AG04450 (cell line): ENCODE measurements around the gene RBMX. TPM values are rescaled to one million over a fixed set of nuclear protein-coding genes. Genes with fewer than 3 reads are reported as not detected.
"Not testable (repeated sequence)": the region's sequence is repeated elsewhere in the genome, so short reads cannot be mapped to it uniquely, and the experiment has no call there.

Experiments
- CTCF ChIA-PET: fragments of 300-600, 350-600 bp; formaldehyde crosslinking; extraction: SDS; loops from one replicate; lab custom pipeline; 2022; ENCODE audit warnings: antibody characterized with exemption, inconsistent platforms; lab: Charles Lee
- POLR2A ChIA-PET: fragments of 350-600 bp; formaldehyde crosslinking; extraction: SDS; loops from one replicate; lab custom pipeline; 2021; ENCODE audit warnings: antibody characterized with exemption, inconsistent platforms; lab: Yijun Ruan, JAX
- DNase-seq: peaks from one replicate; pipeline ENCODE4 v3.0.0-alpha.2; 2011; ENCODE audit warnings: low read depth, low spot score
- H3K27ac ChIP-seq: one replicate; pipeline ENCODE4 v1.5.1; 2012; ENCODE audit warnings: low read depth, low read length, control low read depth
- H3K27me3 ChIP-seq: one replicate; pipeline ENCODE4 v1.6.0; 2012; ENCODE audit warnings: low read length; ENCODE audit not compliant: control insufficient read depth, insufficient read depth
- H3K4me3 ChIP-seq: 2 replicates; pipeline ENCODE4 v1.5.1; 2011; ENCODE audit warnings: mild to moderate bottlenecking, low read depth, low read length, control low read depth
- H3K9me3 ChIP-seq: 2 replicates; pipeline ENCODE4 v1.5.1; 2012; ENCODE audit warnings: low read length; ENCODE audit not compliant: control insufficient read depth, insufficient read depth
- polyA plus RNA-seq: library from polyadenylated mRNA; depleted of rRNA; stranded (reverse); fragments of >200 nt; gene quantifications from 2 replicates; pipeline ENCODE4 v1.2.3, GENCODE V29; 2011
- TF ChIP-seq, protein P1 (sequence below): IDR thresholded peaks from 2 replicates; pipeline ENCODE4 v1.5.1; 2011; ENCODE audit warnings: low read depth, low read length, control low read depth, inconsistent platforms

The RBMX gene
- polyA plus RNA-seq, 1 experiment = 183 TPM

DNA sequence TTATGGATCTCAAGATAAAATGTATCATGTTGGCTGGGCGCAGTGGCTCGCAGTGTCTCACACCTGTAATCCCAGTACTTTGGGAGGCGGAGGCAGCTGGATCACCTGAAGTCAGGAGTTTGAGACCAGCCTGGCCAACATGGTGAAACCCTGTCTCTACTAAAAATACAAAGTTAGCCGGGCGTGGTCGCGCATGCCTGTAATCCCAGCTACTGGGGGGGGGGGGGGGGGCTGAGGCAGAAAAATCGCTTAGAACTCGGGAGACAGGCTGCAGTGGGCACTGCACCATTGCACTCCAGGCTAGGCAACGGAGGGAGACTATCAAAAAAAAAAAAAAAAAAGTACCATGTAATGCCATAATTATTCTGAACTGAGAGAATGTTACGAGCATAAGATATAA is 2.1 kb downstream of the RBMX start:
- DNase-seq = no peak
- H3K27me3 ChIP-seq = no peaks in the 10 kb centered on the region
- CTCF ChIA-PET = no interaction called here
- POLR2A ChIA-PET = interaction anchor here (0.7 kb wide), 1 partner anchor 138 kb away, joined by 9 read pairs; no protein-coding TSS in a partner anchor
- TF ChIP-seq, protein P1, sequence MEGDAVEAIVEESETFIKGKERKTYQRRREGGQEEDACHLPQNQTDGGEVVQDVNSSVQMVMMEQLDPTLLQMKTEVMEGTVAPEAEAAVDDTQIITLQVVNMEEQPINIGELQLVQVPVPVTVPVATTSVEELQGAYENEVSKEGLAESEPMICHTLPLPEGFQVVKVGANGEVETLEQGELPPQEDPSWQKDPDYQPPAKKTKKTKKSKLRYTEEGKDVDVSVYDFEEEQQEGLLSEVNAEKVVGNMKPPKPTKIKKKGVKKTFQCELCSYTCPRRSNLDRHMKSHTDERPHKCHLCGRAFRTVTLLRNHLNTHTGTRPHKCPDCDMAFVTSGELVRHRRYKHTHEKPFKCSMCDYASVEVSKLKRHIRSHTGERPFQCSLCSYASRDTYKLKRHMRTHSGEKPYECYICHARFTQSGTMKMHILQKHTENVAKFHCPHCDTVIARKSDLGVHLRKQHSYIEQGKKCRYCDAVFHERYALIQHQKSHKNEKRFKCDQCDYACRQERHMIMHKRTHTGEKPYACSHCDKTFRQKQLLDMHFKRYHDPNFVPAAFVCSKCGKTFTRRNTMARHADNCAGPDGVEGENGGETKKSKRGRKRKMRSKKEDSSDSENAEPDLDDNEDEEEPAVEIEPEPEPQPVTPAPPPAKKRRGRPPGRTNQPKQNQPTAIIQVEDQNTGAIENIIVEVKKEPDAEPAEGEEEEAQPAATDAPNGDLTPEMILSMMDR = no peak
- H3K4me3 ChIP-seq = peak overlapping the region; percentile 82
- no peaks in the 10 kb centered on the region for H3K9me3 ChIP-seq
- H3K27ac ChIP-seq = no peak overlapping the region

DNA sequence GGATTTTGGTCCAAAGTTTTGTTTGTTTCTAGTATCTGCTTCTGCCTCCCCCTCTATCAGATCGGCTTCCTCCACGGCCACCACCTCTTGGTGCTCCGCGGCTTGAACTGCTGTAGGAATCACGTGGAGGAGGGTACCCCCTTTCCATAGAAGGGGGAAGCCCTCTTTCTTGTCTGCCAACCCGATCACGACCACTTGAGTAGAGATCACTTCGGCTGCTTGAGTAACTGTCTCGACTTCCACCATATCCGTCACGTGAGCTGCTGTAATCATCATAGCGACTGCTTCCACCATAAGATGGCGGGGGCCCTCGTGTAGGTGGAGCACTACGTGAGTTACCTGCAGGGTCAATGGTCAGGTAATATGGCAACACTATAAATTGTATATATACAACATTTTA is 6.4 kb downstream of the RBMX start:
- POLR2A ChIA-PET, H3K4me3 ChIP-seq, CTCF ChIA-PET, DNase-seq, H3K27ac ChIP-seq, H3K27me3 ChIP-seq, H3K9me3 ChIP-seq: not testable (repeated sequence)

DNA sequence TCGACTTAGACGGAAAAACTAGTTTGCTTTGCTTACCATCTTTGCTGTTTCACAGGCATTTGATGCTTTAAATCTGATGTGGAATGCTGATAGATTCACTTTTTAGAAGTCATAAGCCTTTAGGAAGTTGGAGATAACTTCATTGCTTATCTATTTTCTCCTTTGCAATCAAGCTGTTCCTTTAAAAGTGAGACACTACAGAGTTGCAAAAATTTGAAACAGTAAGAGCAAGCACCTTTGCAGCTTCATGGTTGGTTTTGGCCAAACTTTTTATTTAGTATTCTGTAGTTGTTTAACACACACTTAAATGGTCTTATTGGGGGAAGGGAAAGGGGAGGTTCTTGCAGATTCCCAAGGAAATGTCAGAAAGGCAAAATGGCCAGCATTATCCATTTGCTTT is 7.3 kb downstream of the RBMX start:
- DNase-seq, H3K27me3 ChIP-seq, CTCF ChIA-PET, H3K4me3 ChIP-seq, H3K27ac ChIP-seq, H3K9me3 ChIP-seq, POLR2A ChIA-PET: not testable (repeated sequence)

DNA sequence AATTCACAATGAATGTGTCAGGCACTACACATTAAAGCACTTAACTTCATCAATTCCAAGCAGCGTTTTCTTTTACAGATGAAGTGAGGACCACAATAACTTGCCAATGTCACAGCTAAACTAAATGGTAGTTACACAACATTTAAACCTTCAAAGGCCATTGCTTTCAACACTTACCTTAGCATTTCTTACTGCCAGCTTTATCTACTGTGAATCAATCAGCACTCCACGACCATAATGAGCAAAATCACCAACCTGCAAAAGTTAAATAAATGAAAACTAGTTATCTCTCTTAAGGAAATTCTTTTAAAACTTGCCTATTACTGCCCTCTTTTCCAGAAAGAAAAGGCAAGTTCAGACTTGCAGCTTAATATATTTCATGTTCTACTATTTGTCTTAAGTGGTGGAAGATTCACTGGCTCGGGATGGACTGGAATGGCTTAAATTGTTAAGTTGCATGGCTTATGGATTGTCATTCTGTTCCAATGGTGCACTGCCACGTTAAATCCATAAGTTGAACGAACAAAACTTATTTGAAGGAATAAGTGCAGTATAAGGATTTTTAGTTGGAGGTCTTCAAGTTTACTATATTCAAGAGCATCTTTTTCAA is 8.3 kb downstream of the RBMX start:
- ChIA-PET CTCF (interaction anchor here (1.3 kb wide), 1 partner anchor 53 kb away, joined by 4 read pairs; no protein-coding TSS in a partner anchor), POLR2A (interaction anchor here (1.2 kb wide), 1 partner anchor 8 kb away, joined by 6 read pairs; the partner anchor contains the start of gene RBMX)
- no peak overlapping the region for H3K4me3 ChIP-seq
- no peaks in the 10 kb centered on the region for H3K27me3 ChIP-seq
- no peak overlapping the region for H3K27ac ChIP-seq
- TF ChIP-seq, protein P1 = no peak
- no peak for DNase-seq
- no peaks in the 10 kb centered on the region for H3K9me3 ChIP-seq

DNA sequence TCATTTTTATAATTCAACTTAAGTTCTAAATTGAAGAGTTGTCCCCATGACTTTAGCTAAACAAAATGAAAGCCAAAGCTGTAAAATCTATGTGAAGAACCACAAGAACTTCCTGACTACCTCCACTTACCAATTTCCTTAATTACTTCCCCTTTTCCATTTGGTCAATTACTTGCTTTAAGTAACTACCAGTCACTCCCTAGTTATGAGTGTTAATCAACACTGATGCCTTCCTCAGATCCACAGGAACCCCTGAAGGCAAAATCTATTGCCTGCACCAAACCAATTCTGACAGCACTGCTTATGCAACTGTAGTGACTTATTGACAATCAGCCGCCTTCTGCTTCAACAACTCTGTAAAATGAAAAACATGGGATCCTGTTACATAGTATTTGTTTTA is 10.5 kb downstream of the RBMX start:
- CTCF ChIA-PET = no interaction called here
- Histone ChIP-seq H3K9me3 (no peaks in the 10 kb centered on the region), H3K4me3 (no peak overlapping the region), H3K27ac (no peak overlapping the region), H3K27me3 (no peaks in the 10 kb centered on the region)
- POLR2A ChIA-PET = interaction anchor here (1.5 kb wide), 1 partner anchor 10 kb away, joined by 6 read pairs; the partner anchor contains the start of gene RBMX
- TF ChIP-seq, protein P1 = no peak
- no peak for DNase-seq

DNA sequence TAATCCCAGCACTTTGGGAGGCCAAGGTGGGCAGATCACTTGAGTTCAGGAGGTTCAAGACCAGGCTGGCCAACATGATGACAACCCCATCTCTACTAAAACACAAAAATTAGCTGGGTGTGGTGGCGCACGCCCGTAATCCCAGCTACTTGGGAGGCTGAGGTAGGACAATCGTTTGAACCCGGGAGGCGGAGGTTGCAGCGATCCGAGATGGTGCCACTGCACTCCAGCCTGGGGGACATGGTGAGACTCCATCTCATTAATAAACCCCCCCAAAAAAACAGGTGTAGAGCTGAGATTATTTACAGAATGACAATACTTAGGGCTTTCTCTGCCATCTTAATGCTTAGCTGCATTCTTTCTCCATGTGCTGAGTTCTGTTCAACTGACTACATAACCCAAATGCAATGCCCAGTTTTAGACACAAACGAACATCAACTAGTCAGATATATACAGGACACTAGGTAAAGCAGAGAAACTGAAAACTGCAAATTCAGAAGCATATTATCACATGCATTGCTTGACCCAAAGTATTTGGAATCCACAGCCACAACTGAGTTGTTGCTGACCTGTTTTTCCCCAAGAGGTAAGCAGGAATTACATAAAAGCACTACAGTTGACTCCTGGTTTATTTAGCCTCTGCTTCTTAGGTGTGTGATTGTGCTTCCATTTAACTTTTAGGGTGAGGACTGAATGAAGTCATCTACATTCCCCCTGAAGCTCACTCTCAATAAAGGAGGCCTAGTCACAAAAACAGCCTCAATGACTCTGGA is 12.1 kb downstream of the RBMX start:
- TF ChIP-seq, protein P1 = no peak
- DNase-seq = no peak
- no peaks in the 10 kb centered on the region for H3K27me3 ChIP-seq
- H3K9me3 ChIP-seq = no peaks in the 10 kb centered on the region
- ChIA-PET POLR2A (interaction anchor here (0.8 to 1.2 kb wide), 2 partner anchors 11 to 12 kb away, joined by 3 to 4 read pairs; partner anchors contain the start of gene RBMX), CTCF (no interaction called here)
- no peak overlapping the region for H3K4me3 ChIP-seq
- H3K27ac ChIP-seq = no peak overlapping the region
